GM18951 (cell line): ENCODE results near the gene TCTN3.

Experiments used
- POLR2A ChIP-seq: IDR thresholded peaks from 4 replicates; pipeline ENCODE4 v1.6.1; 2011; ENCODE audit warnings: mild to moderate bottlenecking; ENCODE audit not compliant: insufficient read length, insufficient read depth; ENCODE audit errors: extremely low read depth
- in situ Hi-C: fragments of 300-500 bp; cut with MboI; formaldehyde crosslinking; loops from one replicate; pipeline ENCODE4 v1.12.0; 2022; ENCODE audit warnings: low sequenced_read_pairs, mixed read lengths, inconsistent platforms; ENCODE audit not compliant: unreplicated experiment

Gene TCTN3

GRCh38 chr10:95664543-95664942 lies 29.2 kb downstream of the TCTN3 start:
- no peak for TF ChIP-seq POLR2A
- in situ Hi-C loops: no loop called here

GRCh38 chr10:95663496-95663895 lies 30.2 kb downstream of the TCTN3 start:
- in situ Hi-C loops: no loop called here
- no peak for TF ChIP-seq POLR2A

- no peak for TF ChIP-seq POLR2A
- in situ Hi-C loops: no loop called here
Observed at GRCh38 chr10:95661818-95662217, 31.9 kb downstream of the TCTN3 start.

- in situ Hi-C loops: no loop called here
- no peak for TF ChIP-seq POLR2A
Observed at GRCh38 chr10:95660283-95660682, 33.4 kb downstream of the TCTN3 start.

GRCh38 chr10:95657250-95657649 lies 36.5 kb downstream of the TCTN3 start:
- TF ChIP-seq POLR2A: no peak
- in situ Hi-C loops: no loop called here

GRCh38 chr10:95656291-95657164 lies 37.2 kb downstream of the TCTN3 start, which contains the start of gene ALDH18A1:
Gene ALDH18A1, minus strand, starts transcription at chr10:95656711. Its CDS starts 3,334 bp downstream, at chr10:95653377.
- in situ Hi-C loops: no loop called here
- TF ChIP-seq POLR2A: peak; percentile 79

- no peak for TF ChIP-seq POLR2A
- in situ Hi-C loops: no loop called here
Observed at GRCh38 chr10:95655571-95656290, 38.0 kb downstream of the TCTN3 start.

- in situ Hi-C loops: no loop called here
- no peak for TF ChIP-seq POLR2A
Observed at GRCh38 chr10:95653895-95654294, 39.8 kb downstream of the TCTN3 start.

GRCh38 chr10:95651346-95652060 lies 42.2 kb downstream of the TCTN3 start:
- in situ Hi-C loops: no loop called here

GRCh38 chr10:95650232-95650631 lies 43.5 kb downstream of the TCTN3 start:
- no peak for TF ChIP-seq POLR2A
- in situ Hi-C loops: no loop called here

More at GRCh38 chr10:95651346-95652060, 42.2 kb downstream of the TCTN3 start:
- no peak for TF ChIP-seq POLR2A

- TF ChIP-seq POLR2A: no peak
- in situ Hi-C loops: no loop called here
Observed at GRCh38 chr10:95648138-95648537, 45.6 kb downstream of the TCTN3 start.

GRCh38 chr10:95646160-95646559 lies 47.6 kb downstream of the TCTN3 start:
- in situ Hi-C loops: no loop called here
- TF ChIP-seq POLR2A: no peak

GRCh38 chr10:95644901-95645300 lies 48.8 kb downstream of the TCTN3 start:
- in situ Hi-C loops: no loop called here
- TF ChIP-seq POLR2A: no peak
